ENCODE results near the gene DNAJA3.

- TF ChIP-seq CTCF (IDR thresholded peaks at IDR 0.05) (no peak), ZFX (IDR thresholded peaks at IDR 0.05; ENCODE audit: borderline replicate concordance) (no peak)
Observed at GRCh38 chr16:4474192-4474961, 48.7 kb downstream of the DNAJA3 start, which contains the start of gene NMRAL1.
